ENCODE measurements around the gene IFT57. TPM values are rescaled to one million over a fixed set of nuclear protein-coding genes. Genes with fewer than 3 reads are reported as not detected.

IFT57 gene
- total RNA-seq, 1 donor from 2014 or later, result 17.9 TPM

GRCh38 chr3:108150200-108150599 lies 72.0 kb downstream of the IFT57 start:
- TF ChIP-seq, protein P1, sequence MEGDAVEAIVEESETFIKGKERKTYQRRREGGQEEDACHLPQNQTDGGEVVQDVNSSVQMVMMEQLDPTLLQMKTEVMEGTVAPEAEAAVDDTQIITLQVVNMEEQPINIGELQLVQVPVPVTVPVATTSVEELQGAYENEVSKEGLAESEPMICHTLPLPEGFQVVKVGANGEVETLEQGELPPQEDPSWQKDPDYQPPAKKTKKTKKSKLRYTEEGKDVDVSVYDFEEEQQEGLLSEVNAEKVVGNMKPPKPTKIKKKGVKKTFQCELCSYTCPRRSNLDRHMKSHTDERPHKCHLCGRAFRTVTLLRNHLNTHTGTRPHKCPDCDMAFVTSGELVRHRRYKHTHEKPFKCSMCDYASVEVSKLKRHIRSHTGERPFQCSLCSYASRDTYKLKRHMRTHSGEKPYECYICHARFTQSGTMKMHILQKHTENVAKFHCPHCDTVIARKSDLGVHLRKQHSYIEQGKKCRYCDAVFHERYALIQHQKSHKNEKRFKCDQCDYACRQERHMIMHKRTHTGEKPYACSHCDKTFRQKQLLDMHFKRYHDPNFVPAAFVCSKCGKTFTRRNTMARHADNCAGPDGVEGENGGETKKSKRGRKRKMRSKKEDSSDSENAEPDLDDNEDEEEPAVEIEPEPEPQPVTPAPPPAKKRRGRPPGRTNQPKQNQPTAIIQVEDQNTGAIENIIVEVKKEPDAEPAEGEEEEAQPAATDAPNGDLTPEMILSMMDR (IDR thresholded peaks at IDR 0.05; ENCODE audit: insufficient read depth, low read length, poor library complexity, severe bottlenecking), result no peak
- no peak for DNase-seq (ENCODE audit: low read depth)
- Histone ChIP-seq H3K27me3 (ENCODE audit: control insufficient read depth, insufficient read depth, low read length) (no peaks in the 10 kb centered on the region), H3K4me3 (ENCODE audit: low read depth, low read length) (no peak overlapping the region), H3K36me3 (ENCODE audit: control insufficient read depth, insufficient read depth, low read length) (no peaks in the 10 kb centered on the region)

DNA sequence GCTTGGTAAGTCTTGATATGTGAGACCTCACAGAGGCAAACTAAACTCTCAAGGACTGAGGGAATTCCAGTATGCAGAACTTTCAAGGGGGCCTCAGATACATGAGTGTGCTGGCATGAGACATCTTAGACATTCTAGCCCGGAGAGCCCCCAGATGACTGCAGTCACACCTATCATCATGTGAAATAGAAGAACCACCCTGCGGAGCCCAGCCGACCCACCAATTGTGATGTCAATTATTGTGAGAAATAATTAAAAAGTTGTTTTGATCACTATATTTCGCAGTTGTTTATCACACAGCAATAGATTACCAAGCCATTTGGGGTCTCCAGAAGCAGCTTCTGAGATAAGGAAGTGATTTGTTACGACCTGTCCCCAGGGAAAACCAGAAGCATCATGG lies 76.1 kb downstream of the IFT57 start:
- H3K4me3 ChIP-seq (ENCODE audit: low read depth, low read length), result no peak overlapping the region
- H3K27me3 ChIP-seq (ENCODE audit: control insufficient read depth, insufficient read depth, low read length), result no peaks in the 10 kb centered on the region
- no peak for DNase-seq (ENCODE audit: low read depth)
- TF ChIP-seq, protein P1 (IDR thresholded peaks at IDR 0.05; ENCODE audit: insufficient read depth, low read length, poor library complexity, severe bottlenecking), result no peak
- H3K36me3 ChIP-seq (ENCODE audit: control insufficient read depth, insufficient read depth, low read length), result no peaks in the 10 kb centered on the region

DNA sequence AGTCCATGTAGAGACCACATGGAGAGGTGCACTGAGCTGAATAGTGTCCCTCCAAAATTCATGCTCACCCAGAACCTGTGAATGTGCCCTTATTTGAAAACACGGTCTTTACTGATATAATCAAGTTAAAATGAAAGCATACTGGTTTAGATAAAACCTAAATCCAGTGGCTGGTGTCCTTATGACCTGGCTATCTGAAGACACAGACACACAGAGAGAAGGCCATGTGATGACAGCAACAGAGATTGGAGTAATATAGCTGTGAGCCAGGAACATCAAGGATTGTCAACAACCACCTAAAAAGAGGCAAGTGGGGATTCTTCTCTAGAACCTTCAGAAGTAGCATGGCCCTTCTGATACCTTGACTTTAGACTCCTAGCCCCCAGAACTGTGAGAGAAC lies 76.6 kb downstream of the IFT57 start:
- no peak overlapping the region for H3K4me3 ChIP-seq (ENCODE audit: low read depth, low read length)
- no peak for DNase-seq (ENCODE audit: low read depth)
- H3K27me3 ChIP-seq (ENCODE audit: control insufficient read depth, insufficient read depth, low read length), result no peaks in the 10 kb centered on the region
- TF ChIP-seq, protein P1 (IDR thresholded peaks at IDR 0.05; ENCODE audit: insufficient read depth, low read length, poor library complexity, severe bottlenecking), result no peak
- H3K36me3 ChIP-seq (ENCODE audit: control insufficient read depth, insufficient read depth, low read length), result no peaks in the 10 kb centered on the region

DNA sequence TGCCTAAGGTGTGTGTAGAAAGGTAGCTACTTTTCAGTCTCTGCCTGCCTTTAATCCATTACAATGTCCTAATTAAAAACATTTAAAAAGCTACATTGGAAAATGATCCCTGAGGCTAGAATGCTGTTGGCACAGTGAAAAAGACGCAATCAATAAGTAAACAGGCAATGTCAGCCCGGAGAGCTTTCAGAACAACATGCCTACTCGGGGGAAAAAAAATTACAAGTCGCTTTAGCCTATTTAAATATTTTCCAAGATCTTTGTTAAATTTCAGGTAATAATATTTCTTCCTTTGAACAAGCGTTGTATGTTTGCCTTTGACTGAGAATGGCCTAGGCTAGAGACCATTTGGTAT lies 84.8 kb downstream of the IFT57 start:
- no peak overlapping the region for H3K4me3 ChIP-seq (ENCODE audit: low read depth, low read length)
- no peak for DNase-seq (ENCODE audit: low read depth)
- H3K36me3 ChIP-seq (ENCODE audit: control insufficient read depth, insufficient read depth, low read length), result no peaks in the 10 kb centered on the region
- no peaks in the 10 kb centered on the region for H3K27me3 ChIP-seq (ENCODE audit: control insufficient read depth, insufficient read depth, low read length)
- TF ChIP-seq, protein P1 (IDR thresholded peaks at IDR 0.05; ENCODE audit: insufficient read depth, low read length, poor library complexity, severe bottlenecking), result no peak

DNA sequence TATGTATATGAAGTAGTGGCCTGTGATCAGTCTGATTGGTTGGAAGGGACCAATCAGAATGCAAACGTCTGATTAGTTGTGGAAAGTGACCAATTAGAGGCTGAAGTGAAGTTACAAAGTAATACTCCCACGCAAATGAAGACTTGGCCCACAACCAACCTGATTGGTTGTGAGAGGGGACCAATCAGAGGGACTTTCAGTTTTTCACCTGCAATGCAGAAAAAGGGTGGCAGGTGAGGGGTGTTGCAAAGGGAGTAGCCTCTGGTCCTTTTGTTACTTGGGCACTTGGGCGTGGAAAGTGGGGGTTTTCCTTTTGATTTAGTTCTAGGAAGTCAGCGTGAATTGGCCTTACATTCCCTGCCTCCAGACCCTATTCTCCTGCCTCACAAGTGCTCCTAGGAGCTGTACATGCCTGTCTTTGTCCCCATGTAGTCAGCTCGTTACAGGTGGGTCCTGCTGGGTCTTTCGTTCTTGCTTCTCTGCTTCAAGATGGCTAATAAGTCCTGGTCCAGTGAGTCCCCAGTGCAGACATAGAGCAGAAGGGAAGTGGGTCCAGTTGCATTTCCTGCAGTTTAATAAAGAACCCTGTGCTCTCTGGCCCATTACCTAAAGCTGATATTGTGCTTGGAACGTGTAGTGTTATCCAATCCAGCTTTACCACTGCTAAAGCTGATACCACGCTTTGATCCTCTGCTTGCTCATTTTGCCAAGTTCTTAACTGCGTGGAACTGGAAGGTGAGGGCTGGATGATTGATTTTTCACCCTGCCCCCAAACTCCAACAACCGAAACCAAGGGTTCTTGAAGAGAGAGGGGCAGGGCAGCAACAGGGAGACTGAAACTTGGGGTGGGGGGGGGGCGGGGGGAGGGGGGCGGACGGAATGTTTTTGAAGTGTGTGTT lies 85.4 kb downstream of the IFT57 start:
- TF ChIP-seq, protein P1 (IDR thresholded peaks at IDR 0.05; ENCODE audit: insufficient read depth, low read length, poor library complexity, severe bottlenecking), result no peak
- H3K4me3 ChIP-seq (ENCODE audit: low read depth, low read length), result no peak overlapping the region
- no peaks in the 10 kb centered on the region for H3K36me3 ChIP-seq (ENCODE audit: control insufficient read depth, insufficient read depth, low read length)
- DNase-seq (ENCODE audit: low read depth), result no peak
- H3K27me3 ChIP-seq (ENCODE audit: control insufficient read depth, insufficient read depth, low read length), result no peaks in the 10 kb centered on the region

DNA sequence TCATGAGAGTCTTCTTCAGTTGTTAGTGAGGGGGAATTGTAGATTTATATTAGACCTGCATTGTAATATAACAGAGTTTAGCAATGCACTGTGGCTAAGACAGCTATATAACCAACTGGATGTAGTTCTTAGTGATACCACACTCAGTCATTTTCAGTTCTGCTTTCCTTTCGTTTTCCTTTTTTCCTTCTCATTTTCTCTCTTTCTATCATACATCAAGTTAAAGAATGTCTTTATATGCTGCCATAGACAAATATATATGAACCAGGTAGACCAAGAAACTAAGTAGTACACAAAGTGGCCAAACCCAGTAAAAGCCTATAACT lies 87.7 kb downstream of the IFT57 start:
- Histone ChIP-seq H3K4me3 (ENCODE audit: low read depth, low read length) (no peak overlapping the region), H3K27me3 (ENCODE audit: control insufficient read depth, insufficient read depth, low read length) (no peaks in the 10 kb centered on the region), H3K36me3 (ENCODE audit: control insufficient read depth, insufficient read depth, low read length) (no peaks in the 10 kb centered on the region)
- TF ChIP-seq, protein P1 (IDR thresholded peaks at IDR 0.05; ENCODE audit: insufficient read depth, low read length, poor library complexity, severe bottlenecking), result no peak
- DNase-seq (ENCODE audit: low read depth), result no peak

All from kidney epithelial cell (primary cell).